NCI-H345 (cell line): Measurements from ENCODE around the gene RAD51B.
"Not testable (repeated sequence)": the region's sequence is repeated elsewhere in the genome, so short reads cannot be mapped to it uniquely, and the experiment has no call there.

Source experiments
- DNase-seq: peaks from one replicate; lab custom pipeline; 2025; lab: John Stamatoyannopoulos, UW

RAD51B gene

DNA sequence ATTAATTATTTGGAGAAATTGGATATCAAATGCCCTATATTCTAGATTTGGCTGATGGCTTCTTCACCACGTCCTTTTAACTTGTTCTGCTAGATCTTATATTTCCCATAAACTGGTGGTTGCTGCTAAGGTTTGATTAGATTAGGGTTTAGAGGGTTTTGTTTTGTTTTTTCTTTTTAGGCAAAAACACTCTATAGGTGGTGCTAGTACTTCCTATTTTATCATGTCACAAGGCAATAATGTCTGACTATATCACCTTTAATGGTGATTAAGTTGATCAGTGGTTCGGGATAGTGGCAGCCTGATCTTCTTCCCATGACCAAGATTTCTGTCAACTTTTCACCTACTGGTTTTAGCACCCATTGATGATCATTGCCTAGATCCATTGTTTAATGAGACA is 455.1 kb downstream of the RAD51B start:
- DNase-seq, result no peak

- DNase-seq, result no peak
Measured at GRCh38 chr14:68278576-68279436, 459.2 kb downstream of the RAD51B start.

DNA sequence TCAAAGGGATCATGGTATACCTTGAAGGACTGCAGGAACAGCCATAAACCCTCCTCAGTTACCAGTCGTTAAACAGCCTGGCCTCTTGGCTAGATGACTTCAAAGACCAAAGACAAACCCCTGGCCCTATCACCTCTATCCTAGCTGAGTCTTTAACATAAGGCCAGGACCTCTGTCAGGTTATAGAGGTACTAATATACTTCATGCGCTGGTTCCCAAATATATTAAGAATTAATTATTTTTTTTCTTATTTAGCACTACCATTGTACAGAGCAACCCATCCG is 459.8 kb downstream of the RAD51B start:
- no peak for DNase-seq

- DNase-seq, result no peak
Measured at GRCh38 chr14:68279777-68280233, 460.2 kb downstream of the RAD51B start.

DNA sequence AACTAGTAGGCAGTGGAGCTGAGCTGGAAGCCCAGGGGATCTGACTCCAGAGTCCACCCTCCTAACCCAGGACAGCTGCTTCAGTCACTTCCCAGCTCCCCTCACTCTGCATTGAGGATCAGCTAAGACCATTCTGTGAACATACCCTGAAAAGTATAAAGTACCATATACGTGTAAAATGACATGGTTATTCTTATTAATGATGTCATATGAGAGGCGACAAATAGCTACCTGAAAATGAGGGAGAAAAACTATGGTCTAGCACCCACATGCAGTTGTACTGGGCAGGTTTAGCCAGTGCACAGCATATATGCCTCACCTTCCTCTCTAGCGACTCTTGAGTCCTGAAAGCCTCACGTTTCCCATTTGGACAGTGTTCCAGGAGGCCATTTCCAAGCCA is 461.9 kb downstream of the RAD51B start:
- no peak for DNase-seq

- DNase-seq, result no peak
Measured at GRCh38 chr14:68282479-68283377, 463.1 kb downstream of the RAD51B start.

DNA sequence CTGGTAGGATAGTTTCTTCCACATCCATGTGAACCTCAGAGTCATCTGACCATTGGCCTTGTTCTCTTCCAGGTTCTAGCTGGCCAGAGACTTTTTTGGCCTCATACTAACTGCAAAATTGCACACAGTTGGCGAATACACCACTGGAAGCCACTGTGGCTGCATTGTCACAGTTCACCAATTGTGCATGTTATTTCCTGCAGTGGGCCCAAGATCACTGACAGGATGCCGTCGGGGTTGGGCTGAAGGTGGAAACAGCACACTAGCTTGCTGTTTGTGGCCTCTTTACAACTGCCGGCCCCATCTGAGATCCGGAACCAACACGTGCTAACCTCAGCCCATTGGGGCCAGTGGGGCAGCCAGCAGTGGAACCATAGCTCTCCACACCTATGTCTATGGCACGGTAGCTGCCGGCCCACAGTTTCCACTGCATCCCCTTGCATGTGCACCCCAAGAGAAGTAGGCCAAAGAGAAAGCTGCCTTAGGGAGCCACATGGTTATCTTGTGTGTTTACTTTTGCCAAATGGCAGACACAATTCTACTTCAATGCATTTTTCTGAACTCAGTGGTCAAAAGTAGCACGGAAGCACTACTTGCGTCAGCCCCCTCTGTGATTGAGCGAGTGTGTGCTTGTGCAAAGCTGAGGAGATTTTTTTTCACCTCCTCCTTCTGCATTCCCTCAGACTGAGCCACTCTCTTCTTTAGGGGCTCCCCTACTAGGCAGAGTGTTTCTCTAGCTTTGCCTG is 464.0 kb downstream of the RAD51B start:
- DNase-seq, result no peak

DNA sequence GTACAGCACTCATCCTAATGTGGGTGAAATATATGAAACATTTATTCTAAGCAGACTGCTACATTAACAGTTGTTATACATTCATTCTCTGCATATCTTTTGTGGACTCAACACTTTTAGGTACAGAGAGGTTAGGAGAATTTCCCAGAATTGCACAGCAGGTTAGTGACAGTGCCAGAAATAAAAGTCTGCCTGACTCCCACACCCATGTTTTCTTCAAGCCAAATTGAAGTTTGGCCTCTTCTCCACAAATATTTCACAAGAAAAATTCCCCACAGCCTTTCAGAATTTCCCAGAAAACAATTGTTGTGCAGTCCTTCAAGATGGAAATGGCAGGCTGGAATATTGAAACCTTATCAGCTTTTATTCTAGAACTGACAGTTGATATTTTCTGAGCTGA is 464.8 kb downstream of the RAD51B start:
- DNase-seq, result no peak

- DNase-seq, result no peak
Measured at GRCh38 chr14:68284834-68285233, 465.3 kb downstream of the RAD51B start.

- DNase-seq, result no peak
Measured at GRCh38 chr14:68285421-68286179, 466.0 kb downstream of the RAD51B start.

GRCh38 chr14:68286667-68287066 is 467.1 kb downstream of the RAD51B start:
- DNase-seq, result no peak

GRCh38 chr14:68289452-68289851 is 469.9 kb downstream of the RAD51B start:
- DNase-seq, result not testable (repeated sequence)

DNA sequence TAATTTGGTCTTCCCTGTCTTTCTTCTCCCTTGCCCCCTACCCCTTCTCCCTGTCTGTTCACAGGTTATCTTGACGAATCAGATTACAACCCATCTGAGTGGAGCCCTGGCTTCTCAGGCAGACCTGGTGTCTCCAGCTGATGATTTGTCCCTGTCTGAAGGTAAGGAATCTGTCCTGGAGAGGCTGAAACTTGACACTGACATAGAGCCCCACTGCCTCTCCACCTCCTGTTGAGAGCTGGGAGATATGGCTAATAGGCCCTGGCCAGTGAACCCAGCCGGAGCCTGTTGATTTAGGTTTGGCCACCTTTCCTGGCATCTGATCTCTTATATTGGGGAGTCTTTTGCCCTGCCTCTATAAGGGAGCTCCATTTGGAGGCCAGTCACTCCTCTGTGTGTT is 472.2 kb downstream of the RAD51B start:
- DNase-seq, result no peak

- no peak for DNase-seq
Measured at GRCh38 chr14:68292441-68293215, 473.0 kb downstream of the RAD51B start.

- no peak for DNase-seq
Measured at GRCh38 chr14:68293404-68293803, 473.8 kb downstream of the RAD51B start.

DNA sequence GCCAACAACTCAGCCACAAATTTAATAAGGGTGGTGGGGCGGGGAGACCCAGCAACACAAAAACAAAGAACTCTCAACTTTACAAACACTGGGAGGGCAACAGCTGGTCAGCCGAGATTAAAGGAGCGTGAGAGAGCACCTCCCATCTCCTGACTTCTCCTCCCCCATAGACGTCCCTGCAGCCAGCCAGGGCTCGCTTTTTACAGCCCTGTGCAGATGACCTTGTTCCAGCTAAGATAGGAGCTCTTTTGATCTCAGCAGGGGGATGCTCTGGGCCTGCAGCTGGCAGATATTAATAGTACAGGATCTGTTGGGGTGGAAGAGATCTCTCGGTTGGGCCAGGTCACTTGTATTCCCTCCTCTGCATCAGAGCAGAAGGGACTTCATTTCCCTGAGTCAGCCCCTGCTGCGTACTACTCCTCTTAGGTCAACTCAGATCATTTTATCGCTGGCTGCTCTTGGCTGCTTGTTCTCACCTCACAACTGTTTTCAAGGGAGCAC is 475.8 kb downstream of the RAD51B start:
- DNase-seq, result no peak

GRCh38 chr14:68297039-68297438 is 477.5 kb downstream of the RAD51B start:
- DNase-seq, result no peak

DNA sequence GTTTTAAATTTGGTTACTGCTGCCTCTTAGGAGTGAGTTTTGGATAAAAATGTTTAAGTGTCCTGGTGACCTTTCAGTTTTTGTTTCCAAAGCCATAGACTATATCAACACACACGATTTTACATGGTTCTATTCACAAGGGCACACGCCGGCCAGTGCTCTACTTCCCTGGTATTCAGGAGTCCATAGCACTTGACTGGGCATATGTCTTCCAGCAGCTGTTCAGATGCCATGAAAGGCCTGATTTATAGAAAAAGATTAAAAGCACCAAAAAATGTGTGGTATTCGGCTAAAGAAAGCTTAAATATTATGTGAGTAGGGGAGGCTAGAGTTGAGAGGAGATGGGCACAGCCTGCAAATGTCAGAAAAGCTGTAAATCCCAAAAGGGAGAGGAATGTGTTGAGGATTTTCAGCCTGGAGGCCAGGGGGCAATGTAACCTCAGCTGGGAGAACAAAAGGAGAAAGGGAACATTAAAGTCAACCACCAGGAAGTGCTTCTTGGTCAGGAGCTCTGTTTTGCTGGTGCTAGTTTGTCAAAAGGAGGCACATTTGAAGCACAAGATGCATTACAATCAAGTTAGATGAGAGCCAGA is 478.4 kb downstream of the RAD51B start:
- DNase-seq, result no peak

GRCh38 chr14:68300608-68301007 is 481.0 kb downstream of the RAD51B start:
- DNase-seq, result no peak

DNA sequence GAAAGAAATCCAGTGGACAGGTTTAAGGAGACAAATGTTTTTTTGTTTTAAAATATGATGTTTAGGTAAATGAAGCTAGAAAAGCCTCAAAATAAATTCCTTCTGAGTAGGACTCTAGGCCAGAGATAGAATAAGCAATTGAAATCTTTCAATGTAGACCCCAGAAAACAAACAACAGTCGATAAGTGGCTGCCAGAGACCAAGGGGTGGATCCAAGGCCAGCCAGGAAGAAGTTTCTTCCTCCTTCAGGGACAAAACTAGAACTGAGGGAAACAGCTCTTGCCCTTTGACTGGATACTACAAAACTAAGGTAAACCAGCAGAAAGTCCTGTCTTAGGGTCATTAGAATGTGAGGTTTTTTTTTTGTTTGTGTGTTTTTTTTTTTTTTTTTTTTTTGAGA is 481.6 kb downstream of the RAD51B start:
- no peak for DNase-seq
